Activated CD4-positive, alpha-beta memory T cell treated with anti-CD3 and anti-CD28 coated beads for 36 hours (primary cell): ENCODE measurements around the gene WDR37. TPM values are rescaled to one million over a fixed set of nuclear protein-coding genes. Genes with fewer than 3 reads are reported as not detected.

ENCODE experiments used
- CTCF ChIA-PET: fragments of 350-600 bp; sonication (Branson Sonifier 250); formaldehyde crosslinking; loops from one replicate; lab custom pipeline; 2021; ENCODE audit warnings: antibody characterized with exemption, inconsistent platforms; lab: Charles Lee
- POLR2A ChIA-PET: fragments of 350-600 bp; sonication (Branson Sonifier 250); formaldehyde crosslinking; loops from one replicate; lab custom pipeline; 2021; ENCODE audit warnings: antibody characterized with exemption; lab: Charles Lee
- DNase-seq: peaks from one replicate; pipeline ENCODE4 v3.0.0-alpha.2; 2020
- H3K27ac Mint-ChIP-seq: one replicate; pipeline ENCODE4 v1.8.0; 2021; ENCODE audit warnings: mixed read lengths
- H3K27me3 Mint-ChIP-seq: one replicate; pipeline ENCODE4 v1.8.0; 2021; ENCODE audit warnings: mixed read lengths
- H3K36me3 Mint-ChIP-seq: one replicate; pipeline ENCODE4 v1.8.0; 2021; ENCODE audit warnings: mixed read lengths
- H3K4me1 Mint-ChIP-seq: one replicate; pipeline ENCODE4 v1.8.0; 2021; ENCODE audit warnings: low read depth, mixed read lengths
- H3K4me3 Mint-ChIP-seq: one replicate; pipeline ENCODE4 v1.8.0; 2021; ENCODE audit warnings: mild to moderate bottlenecking, mixed read lengths
- H3K9me3 Mint-ChIP-seq: one replicate; pipeline ENCODE4 v1.8.0; 2021; ENCODE audit warnings: mixed read lengths
- intact Hi-C: fragments of 100-400 bp; cut with micrococcal nuclease; formaldehyde crosslinking; loops from one replicate; pipeline ENCODE4 v1.15.1; 2023
- total RNA-seq, 2 experiments: library from RNA; stranded (reverse); gene quantifications; one replicate each; pipeline ENCODE4 v1.2.3, GENCODE V29; 2021

Gene WDR37
- total RNA-seq, 2 experiments from 2014 or later: 18.1 to 19.4 TPM

DNA sequence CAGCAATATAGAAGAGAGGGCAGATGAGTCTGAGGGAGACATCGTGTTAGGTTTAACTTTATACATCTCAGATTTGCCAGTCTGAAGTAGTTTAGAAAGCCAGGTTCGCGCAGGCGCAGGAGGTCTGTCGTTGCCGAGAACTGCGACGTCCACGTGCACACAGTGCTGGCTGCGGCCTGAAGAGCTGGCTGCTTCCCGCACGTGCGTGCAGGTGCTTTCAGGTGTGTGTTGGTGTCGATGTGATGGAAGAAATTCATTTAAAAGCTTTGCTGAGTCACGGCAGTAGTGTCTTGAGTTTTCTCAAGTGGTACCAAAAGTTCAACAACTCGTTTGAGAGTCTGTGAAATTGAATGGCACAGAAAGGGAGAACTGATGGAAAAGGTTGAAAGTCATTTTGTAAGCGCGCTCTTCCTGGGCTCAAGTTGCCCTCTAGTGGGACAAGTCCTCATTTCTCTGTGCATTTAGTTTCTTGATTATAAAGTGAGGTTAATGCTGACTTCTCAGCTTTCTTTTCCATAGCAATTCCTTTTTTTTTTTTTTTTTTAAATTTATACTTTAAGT lies 18.6 kb downstream of the WDR37 start:
- H3K9me3 Mint-ChIP-seq: no peaks in the 10 kb centered on the region
- no peak overlapping the region for H3K4me3 Mint-ChIP-seq
- peaks cover 11% of the 10 kb centered on the region for H3K4me1 Mint-ChIP-seq
- DNase-seq: no peak
- intact Hi-C loops: no loop called here
- no peaks in the 10 kb centered on the region for H3K27me3 Mint-ChIP-seq
- no peak overlapping the region for H3K27ac Mint-ChIP-seq
- ChIA-PET CTCF (interaction anchor here (0.7 kb wide), 1 partner anchor 43 kb away, joined by 3 read pairs; no protein-coding TSS in a partner anchor), POLR2A (interaction anchor here (0.8 kb wide), 1 partner anchor 82 kb away, joined by 3 read pairs; no protein-coding TSS in a partner anchor)
- peaks cover 15% of the 10 kb centered on the region for H3K36me3 Mint-ChIP-seq

DNA sequence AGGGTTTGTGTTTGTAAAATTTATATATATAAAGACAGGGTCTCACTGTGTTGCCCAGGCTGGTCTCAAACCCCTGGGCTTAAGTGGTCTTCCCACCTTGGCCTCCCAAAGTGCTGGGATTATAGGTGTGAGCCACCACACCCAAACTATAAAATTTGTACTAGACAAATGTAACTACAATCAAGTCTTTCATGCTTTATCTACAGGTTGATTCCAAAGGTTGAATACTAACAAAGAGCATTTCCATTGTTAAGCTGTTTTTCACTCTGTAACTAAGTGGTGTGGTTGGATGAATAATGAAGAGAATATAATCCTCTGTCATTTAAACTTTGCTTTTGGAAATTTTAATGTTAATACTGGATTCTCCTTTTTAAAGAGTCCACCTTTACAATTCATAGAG lies 22.5 kb downstream of the WDR37 start:
- Mint-ChIP-seq H3K27ac (no peak overlapping the region), H3K4me1 (peaks cover 9% of the 10 kb centered on the region), H3K4me3 (no peak overlapping the region), H3K27me3 (no peaks in the 10 kb centered on the region), H3K9me3 (no peaks in the 10 kb centered on the region), H3K36me3 (peaks cover 26% of the 10 kb centered on the region)
- intact Hi-C loops: no loop called here
- POLR2A ChIA-PET: no interaction called here
- no peak for DNase-seq
- CTCF ChIA-PET: no interaction called here

DNA sequence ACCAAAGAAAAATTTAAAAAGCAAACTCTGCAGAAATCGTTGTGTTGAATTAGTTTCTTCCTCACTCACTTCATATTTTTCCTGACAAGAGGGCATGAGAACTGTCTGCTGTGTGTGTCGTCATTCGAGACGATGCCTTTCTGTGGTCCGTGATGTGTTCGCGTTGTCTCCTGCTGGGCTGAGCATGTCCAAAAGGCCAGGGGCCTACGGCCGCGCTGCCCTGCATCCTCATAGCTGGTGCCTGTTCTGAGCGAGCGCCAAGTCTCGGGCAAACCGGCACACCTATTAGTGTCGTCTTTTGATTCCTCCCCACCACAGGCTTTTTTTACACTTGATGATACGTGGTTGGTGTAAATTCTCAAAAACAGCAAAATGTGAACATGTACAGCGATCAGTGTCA lies 27.4 kb downstream of the WDR37 start:
- CTCF ChIA-PET: interaction anchor here (0.6 to 1.1 kb wide), 2 partner anchors 10 to 63 kb away, joined by 3 to 4 read pairs; no protein-coding TSS in a partner anchor
- intact Hi-C loops: no loop called here
- POLR2A ChIA-PET: no interaction called here
- peaks cover 51% of the 10 kb centered on the region for H3K36me3 Mint-ChIP-seq
- peaks cover 19% of the 10 kb centered on the region for H3K4me1 Mint-ChIP-seq
- no peak for DNase-seq
- H3K27me3 Mint-ChIP-seq: no peaks in the 10 kb centered on the region
- no peak overlapping the region for H3K4me3 Mint-ChIP-seq
- no peaks in the 10 kb centered on the region for H3K9me3 Mint-ChIP-seq
- H3K27ac Mint-ChIP-seq: no peak overlapping the region

DNA sequence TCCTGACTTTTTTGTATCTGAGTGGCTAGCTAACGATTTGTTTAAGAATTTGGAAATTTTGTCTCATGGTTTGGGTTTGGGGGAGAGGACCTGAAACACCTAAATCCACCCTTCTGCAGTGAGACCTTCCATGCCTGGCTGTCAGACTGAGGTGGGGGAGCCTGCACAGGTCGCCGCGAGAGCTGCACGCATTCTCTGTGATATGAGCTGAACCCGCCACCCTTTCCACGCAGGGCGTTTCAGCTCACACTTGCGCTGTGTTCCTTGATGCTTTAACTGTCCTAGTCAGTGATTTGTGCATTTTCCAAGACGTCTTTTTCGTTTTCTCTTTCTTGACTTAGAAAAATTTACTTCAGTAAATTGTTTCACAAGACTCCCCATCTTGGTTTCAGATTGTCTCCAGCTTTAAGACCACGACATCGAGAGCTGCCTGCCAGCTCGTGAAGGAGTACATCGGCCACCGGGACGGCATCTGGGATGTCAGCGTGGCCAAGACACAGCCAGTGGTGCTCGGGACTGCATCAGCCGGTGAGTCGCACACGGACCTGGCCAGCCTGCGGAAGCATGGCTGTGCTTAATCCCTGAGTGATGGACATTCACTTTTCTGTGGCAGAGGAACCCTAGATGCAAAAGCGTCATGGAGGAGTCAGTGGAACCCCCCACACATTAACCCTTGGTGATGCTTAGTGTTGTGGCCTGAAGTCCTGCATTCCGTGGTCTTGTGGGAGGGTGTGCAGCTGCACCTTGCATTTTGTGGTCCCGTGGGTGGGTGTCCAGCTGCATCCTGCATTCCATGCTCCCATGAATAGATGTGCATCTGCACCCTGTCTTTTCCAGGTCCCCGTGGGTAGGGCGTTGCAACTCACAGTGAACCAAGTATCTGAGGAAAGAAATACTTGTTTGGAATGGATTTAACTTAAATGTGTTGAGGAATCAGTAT lies 28.1 kb downstream of the WDR37 start:
- no peaks in the 10 kb centered on the region for H3K9me3 Mint-ChIP-seq
- peaks cover 19% of the 10 kb centered on the region for H3K4me1 Mint-ChIP-seq
- H3K36me3 Mint-ChIP-seq: peaks cover 57% of the 10 kb centered on the region
- CTCF ChIA-PET: interaction anchor here (0.6 to 1.1 kb wide), 2 partner anchors 11 to 62 kb away, joined by 3 to 4 read pairs; no protein-coding TSS in a partner anchor
- no peaks in the 10 kb centered on the region for H3K27me3 Mint-ChIP-seq
- no peak overlapping the region for H3K4me3 Mint-ChIP-seq
- intact Hi-C loops: no loop called here
- H3K27ac Mint-ChIP-seq: no peak overlapping the region
- POLR2A ChIA-PET: no interaction called here
- DNase-seq: no peak

DNA sequence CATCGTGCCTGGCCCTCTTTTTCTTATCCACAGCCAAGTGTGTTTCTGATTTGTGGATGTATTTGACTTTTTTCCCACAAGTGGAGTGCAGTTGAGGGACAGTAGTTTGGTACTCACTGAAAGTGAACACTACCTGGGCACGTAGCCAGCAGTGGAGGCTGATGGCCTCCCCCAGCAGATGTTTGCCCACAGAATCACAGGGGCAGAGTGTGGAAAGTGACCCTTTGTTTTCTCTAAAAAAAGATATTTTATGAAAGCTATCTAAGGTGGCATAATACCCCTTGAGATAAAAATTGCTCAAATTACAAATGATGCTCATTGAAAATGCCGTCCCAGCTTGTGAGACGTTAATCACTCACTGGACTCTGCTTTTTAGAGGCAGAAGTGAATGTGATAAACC lies 29.1 kb downstream of the WDR37 start:
- CTCF ChIA-PET: interaction anchor here (1.8 kb wide), 1 partner anchor 25 kb away, joined by 5 read pairs; no protein-coding TSS in a partner anchor
- no peak overlapping the region for H3K4me3 Mint-ChIP-seq

DNA sequence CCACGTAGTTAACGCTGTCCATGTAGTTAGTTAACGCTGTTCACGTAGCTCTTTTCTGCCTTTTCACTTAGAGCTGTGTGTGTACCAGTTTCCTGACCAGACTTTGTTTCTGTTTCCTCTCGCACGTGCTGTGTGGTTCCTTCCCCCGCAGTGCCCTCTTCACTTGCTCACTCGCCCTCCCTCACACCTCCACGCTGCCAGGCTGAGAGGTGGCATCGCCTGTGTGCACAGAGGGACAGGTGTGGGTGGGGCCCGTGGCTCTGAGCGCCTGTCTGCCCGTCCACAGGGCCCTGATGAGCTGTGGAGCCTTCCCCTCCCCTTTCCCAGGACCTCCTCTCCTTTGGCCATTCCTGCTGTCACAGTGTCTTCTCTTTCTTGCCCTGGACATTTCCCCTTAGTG lies 30.6 kb downstream of the WDR37 start:
- Mint-ChIP-seq H3K4me3 (no peak overlapping the region), H3K27me3 (no peaks in the 10 kb centered on the region), H3K36me3 (peaks cover 67% of the 10 kb centered on the region), H3K4me1 (peaks cover 19% of the 10 kb centered on the region), H3K9me3 (no peaks in the 10 kb centered on the region), H3K27ac (no peak overlapping the region)
- intact Hi-C loops: no loop called here
- POLR2A ChIA-PET: no interaction called here
- CTCF ChIA-PET: interaction anchor here (1.8 kb wide), 1 partner anchor 23 kb away, joined by 5 read pairs; no protein-coding TSS in a partner anchor
- no peak for DNase-seq

More for the DNA sequence above, 29.1 kb downstream of the WDR37 start:
- H3K4me1 Mint-ChIP-seq: peaks cover 19% of the 10 kb centered on the region
- no peak overlapping the region for H3K27ac Mint-ChIP-seq
- intact Hi-C loops: no loop called here
- POLR2A ChIA-PET: no interaction called here
- H3K27me3 Mint-ChIP-seq: no peaks in the 10 kb centered on the region
- no peaks in the 10 kb centered on the region for H3K9me3 Mint-ChIP-seq
- peaks cover 56% of the 10 kb centered on the region for H3K36me3 Mint-ChIP-seq
- no peak for DNase-seq

DNA sequence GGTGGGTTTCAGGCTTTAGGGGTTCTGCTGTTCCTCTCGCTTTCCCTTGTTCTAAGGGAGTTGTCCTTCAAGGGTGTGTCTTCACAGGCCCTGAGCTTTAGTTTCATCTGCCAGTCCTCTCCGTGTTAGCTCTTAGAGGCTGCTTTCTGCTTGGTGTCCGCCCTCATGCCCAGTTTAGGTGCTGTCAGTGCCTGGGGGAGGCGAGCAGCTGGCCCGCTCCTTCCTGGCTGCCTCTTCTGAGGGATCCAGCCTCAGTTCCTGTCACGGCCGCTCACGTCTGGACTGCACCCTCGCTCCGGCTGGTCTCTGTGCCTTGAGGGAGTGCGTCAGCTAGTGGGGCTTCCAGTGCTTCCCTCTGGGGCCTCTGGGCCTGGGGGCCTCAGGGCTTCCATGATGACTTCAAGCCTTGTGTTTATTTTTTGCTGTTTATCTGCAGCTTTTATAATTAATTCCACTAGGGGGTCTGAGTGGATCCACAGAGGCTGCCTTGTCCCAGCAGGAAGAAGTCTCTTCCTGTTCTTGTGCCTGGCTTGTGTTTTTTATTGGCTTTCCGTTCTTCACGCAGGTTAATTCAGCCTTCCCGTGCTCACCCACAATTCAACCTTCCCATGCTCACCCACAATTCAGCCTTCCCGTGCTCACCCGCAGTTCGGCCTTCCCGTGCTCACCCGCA lies 33.0 kb downstream of the WDR37 start:
- ChIA-PET POLR2A (no interaction called here), CTCF (no interaction called here)
- Mint-ChIP-seq H3K27me3 (no peaks in the 10 kb centered on the region), H3K4me1 (peaks cover 16% of the 10 kb centered on the region), H3K4me3 (no peak overlapping the region), H3K27ac (no peak overlapping the region), H3K36me3 (peaks cover 59% of the 10 kb centered on the region), H3K9me3 (no peaks in the 10 kb centered on the region)
- intact Hi-C loops: no loop called here
- DNase-seq: no peak

DNA sequence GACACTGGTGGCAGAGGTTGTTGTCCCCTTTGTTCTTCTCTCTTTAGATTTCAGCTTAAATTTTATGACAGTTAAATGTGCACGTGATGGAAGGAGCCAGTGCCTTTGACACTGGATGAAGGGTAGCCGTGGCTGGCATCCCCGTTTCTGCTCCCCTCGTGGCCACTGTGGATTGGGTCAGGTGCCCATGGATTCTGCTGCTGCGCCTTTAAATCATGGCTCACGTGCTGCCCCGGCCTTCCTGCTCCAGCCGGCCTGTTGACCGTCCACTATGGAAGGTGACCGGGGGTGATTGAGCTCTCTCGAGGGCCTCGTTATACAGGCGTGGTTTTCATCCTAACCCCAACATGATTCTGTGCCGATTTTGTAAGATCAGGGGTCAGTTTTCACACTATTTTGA lies 34.5 kb downstream of the WDR37 start:
- H3K36me3 Mint-ChIP-seq: peaks cover 50% of the 10 kb centered on the region
- POLR2A ChIA-PET: no interaction called here
- no peaks in the 10 kb centered on the region for H3K9me3 Mint-ChIP-seq
- CTCF ChIA-PET: interaction anchor here (0.8 kb wide), 1 partner anchor 20 kb away, joined by 4 read pairs; no protein-coding TSS in a partner anchor
- no peak for DNase-seq
- intact Hi-C loops: no loop called here
- peaks cover 16% of the 10 kb centered on the region for H3K4me1 Mint-ChIP-seq
- no peak overlapping the region for H3K27ac Mint-ChIP-seq
- no peaks in the 10 kb centered on the region for H3K27me3 Mint-ChIP-seq
- no peak overlapping the region for H3K4me3 Mint-ChIP-seq

DNA sequence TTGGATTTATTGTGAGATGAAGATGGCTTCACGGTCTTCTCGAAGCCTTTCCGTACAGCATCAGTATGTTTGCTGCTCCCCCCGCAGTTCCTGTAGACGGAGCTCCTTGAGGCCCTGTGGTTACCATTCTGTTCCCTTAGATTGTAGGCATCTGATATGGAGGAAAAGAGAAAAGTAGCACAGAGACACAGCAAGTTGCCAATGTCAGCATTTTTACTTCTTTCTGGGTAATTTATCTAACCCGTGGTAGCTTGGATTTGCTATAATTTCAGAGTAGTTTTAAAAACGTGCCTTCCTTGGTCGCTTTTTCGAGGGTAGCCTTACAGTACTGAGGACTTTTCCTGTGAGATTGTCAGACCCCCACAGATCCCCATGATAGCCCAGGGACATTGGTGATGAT lies 37.5 kb downstream of the WDR37 start:
- H3K4me3 Mint-ChIP-seq: no peak overlapping the region
- DNase-seq: no peak
- intact Hi-C loops: loop anchor here (1.0 to 2.0 kb wide), 3 partner anchors 17 to 45 kb away; partner anchors contain the start of gene IDI1
- peaks cover 34% of the 10 kb centered on the region for H3K36me3 Mint-ChIP-seq
- CTCF ChIA-PET: interaction anchor here (2.4 kb wide), 1 partner anchor 17 kb away, joined by 16 read pairs; no protein-coding TSS in a partner anchor
- H3K27me3 Mint-ChIP-seq: no peaks in the 10 kb centered on the region
- no peaks in the 10 kb centered on the region for H3K4me1 Mint-ChIP-seq
- no peak overlapping the region for H3K27ac Mint-ChIP-seq
- H3K9me3 Mint-ChIP-seq: no peaks in the 10 kb centered on the region
- POLR2A ChIA-PET: interaction anchor here (1.0 kb wide), 1 partner anchor 17 kb away, joined by 3 read pairs; no protein-coding TSS in a partner anchor

DNA sequence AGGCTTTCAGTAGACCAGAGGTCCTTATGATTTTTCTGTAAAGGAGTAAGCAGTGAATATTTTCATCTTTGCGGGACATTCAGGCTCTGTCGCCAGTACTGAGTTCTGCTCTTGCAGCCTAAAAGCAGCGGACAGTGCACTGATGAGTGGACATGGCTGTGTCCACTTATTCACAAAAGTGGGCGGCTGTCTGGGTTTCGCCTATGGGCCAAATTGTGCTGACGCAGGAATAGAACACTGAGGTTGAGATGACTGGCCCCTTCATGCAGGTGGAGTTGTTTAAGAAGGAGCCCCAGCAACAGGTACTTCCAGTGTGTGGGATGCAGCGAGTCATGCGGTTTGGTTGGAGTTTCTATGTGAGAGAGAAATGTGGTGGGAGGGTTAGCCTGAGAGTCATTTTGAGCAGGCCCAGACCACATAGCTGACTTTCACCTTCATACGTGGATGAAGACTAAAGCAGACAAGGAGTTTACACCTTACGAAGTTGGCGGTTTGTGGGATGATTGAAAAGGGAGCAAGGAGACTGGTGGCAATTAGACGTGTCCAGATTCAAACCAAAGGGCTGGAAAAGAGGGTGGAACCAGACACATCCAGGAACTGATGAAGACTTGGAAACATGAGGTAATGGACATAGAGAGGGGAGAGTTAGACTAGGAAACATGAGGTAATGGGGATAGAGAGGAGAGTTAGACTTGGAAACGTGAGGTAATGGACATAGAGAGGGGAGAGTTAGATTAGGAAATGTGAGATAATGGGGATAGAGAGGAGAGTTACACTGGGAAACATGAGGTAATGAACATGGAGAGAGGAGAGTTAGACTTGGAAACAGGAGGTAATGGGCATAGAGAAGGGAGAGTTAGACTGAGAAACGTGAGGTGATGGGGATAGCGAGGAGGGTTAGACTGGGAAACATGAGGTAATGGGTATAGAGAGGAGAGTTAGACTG lies 38.2 kb downstream of the WDR37 start:
- intact Hi-C loops: loop anchor here (1.0 to 2.0 kb wide), 3 partner anchors 16 to 46 kb away; partner anchors contain the start of gene IDI1
- no peaks in the 10 kb centered on the region for H3K9me3 Mint-ChIP-seq
- no peaks in the 10 kb centered on the region for H3K27me3 Mint-ChIP-seq
- DNase-seq: peak; percentile 92
- H3K4me1 Mint-ChIP-seq: peaks cover 4% of the 10 kb centered on the region
- H3K4me3 Mint-ChIP-seq: no peak overlapping the region
- H3K36me3 Mint-ChIP-seq: peaks cover 30% of the 10 kb centered on the region
- CTCF ChIA-PET: interaction anchor here (2.4 kb wide), 1 partner anchor 16 kb away, joined by 16 read pairs; no protein-coding TSS in a partner anchor
- POLR2A ChIA-PET: interaction anchor here (1.0 kb wide), 1 partner anchor 16 kb away, joined by 3 read pairs; no protein-coding TSS in a partner anchor
- no peak overlapping the region for H3K27ac Mint-ChIP-seq

DNA sequence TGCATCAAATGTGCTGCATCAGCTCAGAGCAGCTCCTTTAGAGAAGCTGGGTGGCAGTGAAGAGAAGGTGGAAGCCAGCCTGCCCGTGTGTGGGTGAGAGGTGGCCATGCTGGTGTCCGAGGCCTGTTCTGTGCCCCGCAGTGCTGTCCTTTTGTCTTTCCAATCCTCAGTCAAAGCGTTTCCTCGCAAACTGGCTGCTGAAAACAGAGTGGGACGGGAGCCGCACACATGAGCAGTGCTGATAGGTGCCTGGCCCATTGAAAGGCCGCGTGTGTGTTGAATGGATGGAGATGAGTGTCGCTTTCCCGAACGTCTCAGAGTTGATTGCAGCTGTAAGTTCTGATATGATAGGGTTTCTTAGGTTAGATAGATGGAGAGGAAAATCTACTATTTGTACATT lies 39.3 kb downstream of the WDR37 start:
- Mint-ChIP-seq H3K4me3 (no peak overlapping the region), H3K4me1 (peaks cover 10% of the 10 kb centered on the region), H3K27ac (no peak overlapping the region), H3K9me3 (no peaks in the 10 kb centered on the region), H3K27me3 (no peaks in the 10 kb centered on the region), H3K36me3 (peaks cover 29% of the 10 kb centered on the region)
- ChIA-PET POLR2A (no interaction called here), CTCF (interaction anchor here (1.7 kb wide), 1 partner anchor 15 kb away, joined by 7 read pairs; no protein-coding TSS in a partner anchor)
- no peak for DNase-seq
- intact Hi-C loops: loop anchor here (2.0 kb wide), 1 partner anchor 47 kb away; the partner anchor contains the start of gene IDI1
